IPS-18a (cell line): Measurements from ENCODE around the gene RAMP3.

Experiments
- H3K27ac ChIP-seq: one replicate; pipeline ENCODE4 v1.5.1; 2013; ENCODE audit warnings: low read length
- H3K27me3 ChIP-seq: one replicate; pipeline ENCODE4 v1.6.1; 2013; ENCODE audit warnings: mild to moderate bottlenecking, low read length; ENCODE audit not compliant: control insufficient read depth, insufficient read depth
- H3K36me3 ChIP-seq: one replicate; pipeline ENCODE4 v1.6.1; 2013; ENCODE audit warnings: low read depth, low read length; ENCODE audit not compliant: control insufficient read depth
- H3K4me1 ChIP-seq: one replicate; pipeline ENCODE4 v1.6.1; 2013; ENCODE audit warnings: low read depth, low read length; ENCODE audit not compliant: control insufficient read depth
- H3K4me3 ChIP-seq: one replicate; pipeline ENCODE4 v1.5.1; 2013; ENCODE audit warnings: low read length
- H3K9ac ChIP-seq: one replicate; pipeline ENCODE4 v1.6.1; 2013; ENCODE audit warnings: mild to moderate bottlenecking, low read length, moderate library complexity
- H3K9me3 ChIP-seq: one replicate; pipeline ENCODE4 v1.6.1; 2013; ENCODE audit warnings: low read depth, low read length; ENCODE audit not compliant: control insufficient read depth

RAMP3 gene

GRCh38 chr7:45221896-45222604, 64.5 kb downstream of the RAMP3 start:
- H3K27ac ChIP-seq = no peak overlapping the region
- no peaks in the 10 kb centered on the region for H3K9me3 ChIP-seq
- H3K27me3 ChIP-seq = no peaks in the 10 kb centered on the region
- no peak overlapping the region for H3K4me3 ChIP-seq
- no peaks in the 10 kb centered on the region for H3K4me1 ChIP-seq
- no peak overlapping the region for H3K9ac ChIP-seq
- H3K36me3 ChIP-seq = no peaks in the 10 kb centered on the region

GRCh38 chr7:45223078-45223477, 65.5 kb downstream of the RAMP3 start:
- Histone ChIP-seq H3K27me3 (no peaks in the 10 kb centered on the region), H3K4me1 (no peaks in the 10 kb centered on the region), H3K36me3 (no peaks in the 10 kb centered on the region), H3K27ac (no peak overlapping the region), H3K9ac (no peak overlapping the region), H3K9me3 (no peaks in the 10 kb centered on the region), H3K4me3 (no peak overlapping the region)

- Histone ChIP-seq H3K36me3 (no peaks in the 10 kb centered on the region), H3K9ac (no peak overlapping the region), H3K4me3 (no peak overlapping the region), H3K9me3 (no peaks in the 10 kb centered on the region), H3K27ac (no peak overlapping the region), H3K27me3 (no peaks in the 10 kb centered on the region), H3K4me1 (no peaks in the 10 kb centered on the region)
Measured at GRCh38 chr7:45223728-45224630, 66.4 kb downstream of the RAMP3 start.

GRCh38 chr7:45224832-45225231, 67.2 kb downstream of the RAMP3 start:
- no peak overlapping the region for H3K27ac ChIP-seq
- no peaks in the 10 kb centered on the region for H3K9me3 ChIP-seq
- no peak overlapping the region for H3K4me3 ChIP-seq
- H3K4me1 ChIP-seq = no peaks in the 10 kb centered on the region
- H3K9ac ChIP-seq = no peak overlapping the region
- H3K36me3 ChIP-seq = no peaks in the 10 kb centered on the region
- no peaks in the 10 kb centered on the region for H3K27me3 ChIP-seq

GRCh38 chr7:45225311-45225947, 67.8 kb downstream of the RAMP3 start:
- Histone ChIP-seq H3K9ac (no peak overlapping the region), H3K27me3 (no peaks in the 10 kb centered on the region)

GRCh38 chr7:45225948-45226335, 68.4 kb downstream of the RAMP3 start:
- Histone ChIP-seq H3K4me3 (no peak overlapping the region), H3K36me3 (no peaks in the 10 kb centered on the region), H3K4me1 (no peaks in the 10 kb centered on the region), H3K9ac (no peak overlapping the region), H3K27ac (no peak overlapping the region), H3K27me3 (no peaks in the 10 kb centered on the region), H3K9me3 (no peaks in the 10 kb centered on the region)

More at GRCh38 chr7:45225311-45225947, 67.8 kb downstream of the RAMP3 start:
- H3K9me3 ChIP-seq = no peaks in the 10 kb centered on the region
- no peaks in the 10 kb centered on the region for H3K36me3 ChIP-seq
- H3K27ac ChIP-seq = no peak overlapping the region
- H3K4me1 ChIP-seq = no peaks in the 10 kb centered on the region
- no peak overlapping the region for H3K4me3 ChIP-seq

GRCh38 chr7:45229156-45229920, 71.7 kb downstream of the RAMP3 start:
- Histone ChIP-seq H3K4me1 (no peaks in the 10 kb centered on the region), H3K4me3 (no peak overlapping the region), H3K36me3 (no peaks in the 10 kb centered on the region), H3K27ac (no peak overlapping the region), H3K9me3 (no peaks in the 10 kb centered on the region), H3K9ac (no peak overlapping the region), H3K27me3 (no peaks in the 10 kb centered on the region)

GRCh38 chr7:45230083-45230482, 72.5 kb downstream of the RAMP3 start:
- H3K27me3 ChIP-seq = no peaks in the 10 kb centered on the region
- H3K36me3 ChIP-seq = no peaks in the 10 kb centered on the region
- no peak overlapping the region for H3K4me3 ChIP-seq
- H3K4me1 ChIP-seq = no peaks in the 10 kb centered on the region
- no peaks in the 10 kb centered on the region for H3K9me3 ChIP-seq
- no peak overlapping the region for H3K9ac ChIP-seq
- H3K27ac ChIP-seq = no peak overlapping the region

- Histone ChIP-seq H3K27ac (no peak overlapping the region), H3K9me3 (no peaks in the 10 kb centered on the region), H3K27me3 (no peaks in the 10 kb centered on the region), H3K4me1 (no peaks in the 10 kb centered on the region), H3K36me3 (no peaks in the 10 kb centered on the region), H3K9ac (no peak overlapping the region), H3K4me3 (no peak overlapping the region)
Measured at GRCh38 chr7:45230611-45231165, 73.1 kb downstream of the RAMP3 start.

- no peak overlapping the region for H3K4me3 ChIP-seq
- no peaks in the 10 kb centered on the region for H3K36me3 ChIP-seq
- no peaks in the 10 kb centered on the region for H3K4me1 ChIP-seq
- no peaks in the 10 kb centered on the region for H3K9me3 ChIP-seq
- no peaks in the 10 kb centered on the region for H3K27me3 ChIP-seq
- H3K27ac ChIP-seq = no peak overlapping the region
- no peak overlapping the region for H3K9ac ChIP-seq
Measured at GRCh38 chr7:45233249-45233775, 75.7 kb downstream of the RAMP3 start.
